Stimulated activated CD8-positive, alpha-beta memory T cell treated with anti-CD3 and anti-CD28 coated beads, Interleukin-12 subunit alpha, Interleukin-12 subunit beta, amount 100 ng/mL, for 1 hour (primary cell): ENCODE data around the gene SELENOP.
"Not testable (repeated sequence)": the region's sequence is repeated elsewhere in the genome, so short reads cannot be mapped to it uniquely, and the experiment has no call there.

ENCODE experiments used
- DNase-seq: peaks from one replicate; pipeline ENCODE4 v3.0.0-alpha.2; 2020; ENCODE audit warnings: low read depth

The SELENOP gene

GRCh38 chr5:42826757-42827515, 15.2 kb upstream of the SELENOP start:
- no peak for DNase-seq

DNA sequence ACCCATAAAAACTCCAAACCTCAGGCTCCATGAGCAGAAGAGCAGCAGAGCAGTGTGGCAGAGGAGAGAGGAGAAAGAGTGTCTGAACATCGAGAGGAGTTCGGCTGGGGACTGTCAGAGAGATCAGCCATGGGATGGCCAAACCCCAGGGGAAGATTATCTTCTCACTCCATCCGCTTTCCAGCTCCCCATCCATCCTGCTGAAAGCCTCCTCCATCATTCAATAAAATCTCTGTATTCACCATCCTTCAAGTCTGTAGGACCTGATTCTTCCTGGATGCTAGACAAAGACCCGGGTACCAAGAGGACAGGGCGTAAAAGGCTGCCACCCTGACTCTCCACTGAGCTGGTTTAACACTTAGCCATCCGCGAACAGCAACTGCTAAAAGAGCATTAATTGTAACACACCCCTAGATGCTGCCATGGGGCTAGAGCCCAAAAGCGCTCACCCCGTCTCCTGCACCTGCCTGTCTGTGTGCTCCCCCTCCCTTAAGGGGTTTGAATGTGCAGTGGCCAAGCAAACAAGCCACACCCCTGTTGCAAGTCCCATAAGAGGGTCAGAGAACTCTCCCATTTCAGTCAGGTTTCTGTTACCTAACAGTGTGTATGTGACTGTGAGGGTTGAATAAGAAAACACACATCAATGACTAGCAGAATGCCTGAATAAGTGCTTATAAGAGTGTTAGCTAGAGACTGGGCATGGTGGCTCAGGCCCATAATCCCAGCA, 13.9 kb upstream of the SELENOP start:
- no peak for DNase-seq

GRCh38 chr5:42824347-42824976, 12.8 kb upstream of the SELENOP start:
- no peak for DNase-seq

DNA sequence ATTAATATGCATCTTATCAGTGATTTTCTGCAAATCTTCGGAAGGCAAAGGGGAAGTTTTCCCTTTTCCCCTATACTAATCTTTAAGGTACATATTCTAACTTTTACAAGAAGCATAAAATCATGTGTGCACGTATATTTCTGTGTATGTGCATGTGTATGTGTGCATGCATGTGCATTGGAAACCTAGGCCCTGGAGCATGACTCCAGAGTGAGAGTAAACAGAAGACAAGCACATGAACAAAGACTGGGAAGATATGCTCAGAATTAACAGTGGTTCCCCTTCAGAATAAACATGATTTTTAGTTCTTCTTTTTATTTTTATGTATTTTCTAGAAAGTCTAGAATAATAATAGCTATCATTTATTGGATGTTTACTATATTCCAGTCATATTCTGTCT, 10.9 kb upstream of the SELENOP start:
- DNase-seq = no peak

- no peak for DNase-seq
Observed at GRCh38 chr5:42819745-42820144, 8.1 kb upstream of the SELENOP start.

DNA sequence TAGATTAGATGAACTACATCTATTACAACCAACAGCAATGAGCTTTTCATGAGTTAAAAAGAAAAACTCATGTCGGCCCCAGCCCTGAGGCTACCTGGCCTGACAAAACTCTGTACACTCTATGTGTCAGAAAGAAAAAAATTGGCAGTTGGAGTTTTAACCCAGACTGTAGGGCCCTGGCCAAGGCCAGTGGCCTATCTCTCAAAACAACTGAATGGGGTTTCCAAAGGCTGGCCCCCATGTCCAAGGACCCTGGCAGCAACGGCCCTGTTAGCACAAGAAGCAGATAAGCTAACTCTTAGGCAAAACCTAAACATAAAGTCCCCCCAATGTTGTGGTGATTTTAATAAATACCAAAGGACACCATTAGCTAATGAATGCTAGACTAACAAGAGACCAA, 4.9 kb upstream of the SELENOP start:
- DNase-seq = not testable (repeated sequence)

GRCh38 chr5:42813533-42813932, 1.8 kb upstream of the SELENOP start:
- DNase-seq = no peak

DNA sequence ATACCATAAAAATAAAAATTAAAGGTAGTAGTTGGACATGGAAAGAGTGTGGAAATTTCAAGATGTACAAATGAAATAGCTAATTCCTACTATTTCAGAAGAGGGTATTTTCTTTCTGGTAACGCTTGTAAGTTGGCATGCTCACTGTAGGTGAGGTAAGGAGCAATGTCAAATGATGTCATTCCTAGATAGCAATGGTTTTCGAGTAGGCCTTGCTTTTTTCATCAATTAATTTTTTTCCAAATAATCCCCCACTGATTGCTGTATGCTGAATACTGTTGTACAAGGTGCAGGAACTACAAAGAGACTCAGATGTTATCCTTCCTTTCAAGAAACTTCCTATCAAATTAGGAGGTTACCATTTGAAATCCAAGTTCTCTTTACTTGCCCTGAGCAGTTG, 928 bp upstream of the SELENOP start:
- DNase-seq = no peak

DNA sequence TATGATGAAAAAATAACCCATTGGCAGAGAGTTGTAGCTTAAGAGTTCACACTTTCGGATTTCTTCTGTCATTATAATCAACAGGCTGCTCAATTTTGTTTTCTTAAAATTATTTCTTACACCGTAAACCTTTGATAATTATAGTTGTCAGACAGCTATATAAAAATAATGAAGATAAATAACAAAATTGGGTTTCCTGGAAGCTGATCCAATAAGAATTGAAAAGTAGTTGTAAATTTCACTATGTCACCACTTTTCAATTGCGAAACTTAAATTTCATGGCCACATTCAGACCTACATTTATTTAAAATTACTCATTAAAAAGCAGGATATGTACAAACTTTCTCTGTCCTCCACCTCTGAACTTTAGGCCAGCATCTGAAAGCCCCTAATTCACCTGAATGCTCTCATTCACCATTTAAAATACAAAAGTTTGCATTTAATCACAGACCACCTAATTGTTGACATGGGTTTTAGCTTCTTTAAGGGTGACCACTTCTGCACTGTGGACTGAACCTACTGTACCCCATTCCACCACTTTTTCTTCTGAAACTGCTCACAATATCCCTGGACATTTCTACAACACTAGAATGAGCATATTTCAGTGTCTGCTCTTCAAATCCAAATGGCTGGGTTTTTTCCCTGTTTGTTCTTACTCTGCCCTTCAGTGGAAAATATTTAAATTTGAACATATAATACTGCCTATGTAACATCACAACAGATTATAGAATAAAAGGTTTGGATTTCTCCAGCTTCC, 680 bp downstream of the SELENOP start:
- DNase-seq = no peak

GRCh38 chr5:42808888-42809611, 2.6 kb downstream of the SELENOP start:
- DNase-seq = no peak

GRCh38 chr5:42807722-42808447, 3.8 kb downstream of the SELENOP start:
- no peak for DNase-seq

DNA sequence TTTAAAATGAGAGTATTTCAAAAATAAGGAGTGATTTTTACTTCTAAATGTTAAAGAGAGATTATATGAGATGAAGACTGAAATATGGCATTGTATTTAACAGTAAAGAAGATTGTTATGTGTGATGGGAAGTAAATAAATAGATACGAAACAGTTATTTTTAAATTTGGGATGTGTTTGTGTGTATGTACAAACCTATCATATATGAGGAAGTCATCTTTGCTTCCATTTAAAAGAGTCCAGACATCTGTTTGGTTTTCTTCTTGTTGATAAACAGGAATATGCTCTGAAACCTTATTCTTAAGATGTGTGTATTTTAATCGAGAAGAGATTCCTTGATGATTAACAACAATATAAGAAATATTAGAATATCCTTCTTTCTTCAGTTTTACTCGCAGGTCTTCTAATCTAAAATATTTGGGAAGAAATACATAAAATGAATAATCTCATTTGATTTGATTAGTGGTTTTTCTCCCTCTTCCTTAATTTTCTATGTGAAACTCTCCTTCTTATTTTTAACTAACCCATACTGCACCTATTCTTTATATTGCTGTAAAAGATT, 4.9 kb downstream of the SELENOP start:
- DNase-seq = no peak

DNA sequence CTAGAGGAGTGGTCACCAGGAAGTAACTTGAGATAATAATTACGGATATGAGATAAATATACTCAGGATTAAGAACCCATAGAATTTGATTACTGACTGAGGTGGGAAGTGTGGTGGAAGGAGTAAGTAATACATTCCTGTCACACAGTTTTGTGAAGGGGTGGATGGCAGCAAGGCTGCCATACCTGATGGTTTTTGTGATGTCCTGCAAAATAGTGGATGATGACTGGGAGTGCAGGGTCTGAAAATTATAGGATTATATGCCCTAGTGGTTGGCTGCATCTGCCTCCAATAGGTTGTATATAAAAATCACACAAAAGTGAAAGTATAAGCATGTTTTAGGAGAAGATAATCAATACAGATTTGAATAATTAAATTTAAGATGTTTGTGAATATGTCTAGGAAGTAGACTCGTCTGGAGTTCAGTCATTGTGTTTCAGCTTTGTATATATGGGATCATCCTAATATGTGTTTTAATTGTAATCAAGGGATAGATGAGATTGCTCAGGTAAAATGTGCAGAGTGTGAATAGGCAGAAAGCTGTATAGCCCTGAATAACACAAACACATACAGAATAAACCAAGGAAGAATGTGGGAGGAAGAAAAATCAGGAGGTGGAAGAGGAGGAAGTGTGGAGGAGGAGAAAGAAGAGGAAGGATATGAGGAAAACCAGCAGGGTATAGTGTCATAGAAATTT, 5.5 kb downstream of the SELENOP start:
- DNase-seq = no peak

DNA sequence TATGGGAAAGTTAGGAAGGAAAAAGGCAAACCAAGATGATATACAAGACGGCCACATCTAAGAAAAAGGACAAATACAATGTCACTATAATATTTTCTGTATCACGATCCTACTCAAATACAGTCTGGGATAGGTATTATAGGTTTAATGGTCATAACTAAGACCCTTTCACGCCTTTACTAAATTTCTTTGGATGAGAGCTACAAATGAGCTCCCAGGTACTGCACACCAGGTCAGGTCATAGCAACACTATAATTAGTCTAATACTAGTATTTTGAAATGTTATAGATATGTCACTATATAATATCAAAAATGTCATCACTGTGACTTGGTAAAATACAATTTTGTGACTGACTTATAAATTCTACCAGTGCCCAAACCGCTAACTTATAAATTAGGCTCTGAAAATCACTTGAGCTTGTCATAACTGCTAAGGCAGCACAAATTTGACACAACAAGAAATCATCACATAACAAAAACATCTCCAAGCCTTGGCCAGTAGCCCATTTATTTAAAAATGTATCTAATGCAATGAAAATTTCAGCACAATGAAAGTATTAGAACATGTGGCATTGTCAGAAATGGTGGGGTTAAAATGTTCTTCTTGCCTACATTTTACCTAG, 6.9 kb downstream of the SELENOP start:
- no peak for DNase-seq

DNA sequence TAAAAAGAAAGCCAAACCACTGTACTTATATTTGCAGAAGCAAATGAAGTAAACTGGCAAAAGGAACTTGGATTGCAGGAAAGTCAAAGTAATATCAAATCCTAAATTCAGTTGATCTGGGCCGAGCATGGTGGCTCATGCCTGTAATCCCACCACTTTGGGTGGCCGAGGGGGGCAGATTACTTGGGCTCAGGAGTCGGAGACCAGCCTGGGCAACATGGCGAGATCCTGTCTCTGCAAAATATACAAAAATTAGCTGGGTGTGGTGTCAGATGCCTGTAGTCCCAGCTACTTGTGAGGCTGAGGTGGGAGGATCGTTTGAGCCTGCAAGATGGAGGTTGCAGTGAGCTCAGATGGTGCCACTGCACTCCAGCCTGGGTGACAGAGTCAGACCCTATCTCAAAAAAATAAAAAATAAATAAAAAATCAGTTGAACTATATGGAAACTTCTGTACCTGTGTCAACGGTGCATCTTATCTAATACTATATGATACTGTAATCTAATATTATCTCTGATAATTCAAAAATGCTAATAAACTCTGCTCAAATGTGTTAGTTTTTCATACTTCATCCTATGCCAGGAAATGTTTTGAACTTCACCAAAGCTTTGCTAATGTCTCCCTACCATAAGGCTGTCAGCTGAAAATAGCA, 10.1 kb downstream of the SELENOP start:
- DNase-seq = no peak

GRCh38 chr5:42800748-42801330, 10.9 kb downstream of the SELENOP start:
- no peak for DNase-seq

DNA sequence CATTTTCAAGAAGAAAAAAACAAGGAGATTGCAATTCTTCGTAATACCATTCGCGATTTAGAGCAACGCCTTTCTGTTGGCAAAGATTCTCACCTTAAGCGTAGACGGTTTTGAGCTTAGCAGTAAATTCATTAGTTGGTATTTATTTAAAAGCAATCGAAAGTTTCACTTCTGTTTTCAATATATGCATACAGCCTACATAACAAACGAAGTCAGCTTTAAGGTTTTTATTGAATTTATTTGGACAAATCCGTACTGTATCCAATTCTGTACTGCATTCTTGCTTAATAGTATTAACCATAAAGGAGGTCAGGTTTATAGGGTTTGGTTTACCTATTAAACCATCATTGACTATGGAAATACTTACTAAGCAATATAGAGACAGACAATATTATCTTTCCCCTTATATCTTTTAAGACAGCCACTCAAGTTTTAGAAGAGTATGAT, 12.0 kb downstream of the SELENOP start:
- DNase-seq = no peak

GRCh38 chr5:42799241-42799608, 12.5 kb downstream of the SELENOP start:
- no peak for DNase-seq
